ENCODE measurements around the gene EDC3. TPM values are rescaled to one million over a fixed set of nuclear protein-coding genes. Genes with fewer than 3 reads are reported as not detected.

The EDC3 gene
- polyA plus RNA-seq, 1 of the 3 experiments (the other 2 are of a cell fraction) = 34.9 TPM

DNA sequence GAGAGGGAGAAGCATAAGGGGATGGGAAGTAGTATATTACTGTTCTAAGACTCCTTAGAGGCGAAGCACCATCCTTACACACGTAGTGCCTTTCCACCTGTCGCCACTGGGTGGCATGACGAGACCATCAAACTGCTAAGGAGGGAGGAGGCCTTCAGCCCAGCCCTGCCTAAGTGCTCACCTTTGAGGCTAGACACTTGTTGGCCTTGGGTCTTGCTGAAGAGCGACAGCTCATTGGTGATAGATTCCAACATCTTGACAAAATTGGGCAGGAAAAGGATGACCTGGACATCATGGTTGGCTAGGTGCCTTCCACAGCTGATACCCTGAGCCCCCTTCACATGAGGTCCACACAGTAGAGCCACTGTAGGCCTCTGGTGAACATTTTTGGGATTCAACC, 60.6 kb downstream of the EDC3 start:
- Histone ChIP-seq H3K9ac (no peak overlapping the region), H3K4me2 (no peak overlapping the region), H3K27me3 (ENCODE audit: insufficient read depth) (no peaks in the 10 kb centered on the region), H3K4me1 (ENCODE audit: control insufficient read depth in 1 of 2, insufficient read depth in 2 of 2, low read depth in 1 of 2, low read length in 1 of 2) (no peaks in the 10 kb centered on the region), H3F3A (replicated peaks; ENCODE audit: insufficient read depth) (peaks cover 9% of the 10 kb centered on the region), H3K27ac (ENCODE audit: low read depth in 2 of 2, low read length in 1 of 2) (no peak overlapping the region), H4K20me1 (ENCODE audit: insufficient read depth) (peaks cover 43% of the 10 kb centered on the region), H3K9me2 (no peaks in the 10 kb centered on the region), H3K79me2 (ENCODE audit: insufficient read depth) (no peaks in the 10 kb centered on the region), H3K9me3 (no peaks in the 10 kb centered on the region), H3K36me3 (replicated peaks in 1 of 2; ENCODE audit: control insufficient read depth in 1 of 2, insufficient read depth in 2 of 2, low read length in 1 of 2) (peaks cover 14 to 76% of the 10 kb centered on the region in 2 experiments), H3K4me3 (ENCODE audit: low read depth in 2 of 2, low read length in 1 of 2) (no peak overlapping the region), H2AFZ (ENCODE audit: low read depth) (no peak overlapping the region)
- ChIA-PET POLR2A (interaction anchor here (3.4 kb wide), 1 partner anchor 133 kb away, joined by 15 read pairs; no protein-coding TSS in a partner anchor), CTCF (interaction anchor here (0.6 to 39.4 kb wide), 52 partner anchors 8 to 339 kb away, joined by 3 to 1109 read pairs (median 3); partner anchors contain the start of genes CLK3, CPLX3, CSK and CYP1A1)
- peak; percentile 74 for DNase-seq
- TF ChIP-seq SMC3 (IDR thresholded peaks at IDR 0.05; ENCODE audit: low read depth, low read length) (peak; percentile 87), ELF1 (IDR thresholded peaks at IDR 0.05) (no peak), SIN3A (IDR thresholded peaks at IDR 0.05; ENCODE audit: borderline replicate concordance, low read depth, low read length) (no peak), FOXM1 (IDR thresholded peaks at IDR 0.05; ENCODE audit: low read depth) (no peak), TEAD4 (IDR thresholded peaks at IDR 0.05; ENCODE audit: borderline replicate concordance, insufficient read depth) (no peak), MEF2A (IDR thresholded peaks at IDR 0.05; ENCODE audit: borderline replicate concordance, low read depth) (no peak), RXRA (IDR thresholded peaks at IDR 0.05; ENCODE audit: borderline replicate concordance, low read depth) (no peak), EZH2phosphoT487 (IDR thresholded peaks at IDR 0.05; ENCODE audit: borderline replicate concordance, low read depth) (no peak), RAD21 (IDR thresholded peaks at IDR 0.05; ENCODE audit: low read length) (peak; percentile 94), EP300 (IDR thresholded peaks at IDR 0.05; ENCODE audit: borderline replicate concordance in 1 of 2, low read depth in 1 of 2, low read length in 1 of 2) (no peak), MXI1 (IDR thresholded peaks at IDR 0.05; ENCODE audit: low read depth, low read length) (no peak), RFX5 (IDR thresholded peaks at IDR 0.05; ENCODE audit: low read length) (no peak), RCOR1 (IDR thresholded peaks at IDR 0.05; ENCODE audit: low read length) (no peak), GATA2 (CRISPR knock-in tag; IDR thresholded peaks at IDR 0.05) (no peak)
- TF ChIP-seq, protein P1, sequence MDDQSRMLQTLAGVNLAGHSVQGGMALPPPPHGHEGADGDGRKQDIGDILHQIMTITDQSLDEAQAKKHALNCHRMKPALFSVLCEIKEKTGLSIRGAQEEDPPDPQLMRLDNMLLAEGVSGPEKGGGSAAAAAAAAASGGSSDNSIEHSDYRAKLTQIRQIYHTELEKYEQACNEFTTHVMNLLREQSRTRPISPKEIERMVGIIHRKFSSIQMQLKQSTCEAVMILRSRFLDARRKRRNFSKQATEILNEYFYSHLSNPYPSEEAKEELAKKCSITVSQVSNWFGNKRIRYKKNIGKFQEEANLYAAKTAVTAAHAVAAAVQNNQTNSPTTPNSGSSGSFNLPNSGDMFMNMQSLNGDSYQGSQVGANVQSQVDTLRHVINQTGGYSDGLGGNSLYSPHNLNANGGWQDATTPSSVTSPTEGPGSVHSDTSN (IDR thresholded peaks at IDR 0.05) = no peak
- TF ChIP-seq, protein P2, sequence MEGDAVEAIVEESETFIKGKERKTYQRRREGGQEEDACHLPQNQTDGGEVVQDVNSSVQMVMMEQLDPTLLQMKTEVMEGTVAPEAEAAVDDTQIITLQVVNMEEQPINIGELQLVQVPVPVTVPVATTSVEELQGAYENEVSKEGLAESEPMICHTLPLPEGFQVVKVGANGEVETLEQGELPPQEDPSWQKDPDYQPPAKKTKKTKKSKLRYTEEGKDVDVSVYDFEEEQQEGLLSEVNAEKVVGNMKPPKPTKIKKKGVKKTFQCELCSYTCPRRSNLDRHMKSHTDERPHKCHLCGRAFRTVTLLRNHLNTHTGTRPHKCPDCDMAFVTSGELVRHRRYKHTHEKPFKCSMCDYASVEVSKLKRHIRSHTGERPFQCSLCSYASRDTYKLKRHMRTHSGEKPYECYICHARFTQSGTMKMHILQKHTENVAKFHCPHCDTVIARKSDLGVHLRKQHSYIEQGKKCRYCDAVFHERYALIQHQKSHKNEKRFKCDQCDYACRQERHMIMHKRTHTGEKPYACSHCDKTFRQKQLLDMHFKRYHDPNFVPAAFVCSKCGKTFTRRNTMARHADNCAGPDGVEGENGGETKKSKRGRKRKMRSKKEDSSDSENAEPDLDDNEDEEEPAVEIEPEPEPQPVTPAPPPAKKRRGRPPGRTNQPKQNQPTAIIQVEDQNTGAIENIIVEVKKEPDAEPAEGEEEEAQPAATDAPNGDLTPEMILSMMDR (IDR thresholded peaks at IDR 0.05) = peak; percentile 92
- TF ChIP-seq, protein P3, sequence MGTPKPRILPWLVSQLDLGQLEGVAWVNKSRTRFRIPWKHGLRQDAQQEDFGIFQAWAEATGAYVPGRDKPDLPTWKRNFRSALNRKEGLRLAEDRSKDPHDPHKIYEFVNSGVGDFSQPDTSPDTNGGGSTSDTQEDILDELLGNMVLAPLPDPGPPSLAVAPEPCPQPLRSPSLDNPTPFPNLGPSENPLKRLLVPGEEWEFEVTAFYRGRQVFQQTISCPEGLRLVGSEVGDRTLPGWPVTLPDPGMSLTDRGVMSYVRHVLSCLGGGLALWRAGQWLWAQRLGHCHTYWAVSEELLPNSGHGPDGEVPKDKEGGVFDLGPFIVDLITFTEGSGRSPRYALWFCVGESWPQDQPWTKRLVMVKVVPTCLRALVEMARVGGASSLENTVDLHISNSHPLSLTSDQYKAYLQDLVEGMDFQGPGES (IDR thresholded peaks at IDR 0.05; ENCODE audit: low read depth, low read length) = no peak
- TF ChIP-seq, protein P4, sequence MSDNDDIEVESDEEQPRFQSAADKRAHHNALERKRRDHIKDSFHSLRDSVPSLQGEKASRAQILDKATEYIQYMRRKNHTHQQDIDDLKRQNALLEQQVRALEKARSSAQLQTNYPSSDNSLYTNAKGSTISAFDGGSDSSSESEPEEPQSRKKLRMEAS (IDR thresholded peaks at IDR 0.05; ENCODE audit: low read depth) = no peak
- WGBS (ENCODE audit: low lambda C conversion rate) = 16% methylated on average over 5 of the region's 5 CpGs
